ENCODE results near the gene RHOBTB1.
"Not testable (repeated sequence)": the region's sequence is repeated elsewhere in the genome, so short reads cannot be mapped to it uniquely, and the experiment has no call there.

Gene RHOBTB1

GRCh38 chr10:60911216-60911615, 32.8 kb downstream of the RHOBTB1 start:
- H3K9me3 Mint-ChIP-seq (ENCODE audit: low read depth): no peaks in the 10 kb centered on the region
- no peak overlapping the region for H3K4me3 Mint-ChIP-seq
- peaks cover 2% of the 10 kb centered on the region for H3K4me1 Mint-ChIP-seq (ENCODE audit: low read depth)
- peaks cover 3% of the 10 kb centered on the region for H3K27me3 Mint-ChIP-seq
- no peak overlapping the region for H3K27ac Mint-ChIP-seq
- no peaks in the 10 kb centered on the region for H3K36me3 Mint-ChIP-seq

- Mint-ChIP-seq H3K36me3 (no peaks in the 10 kb centered on the region), H3K27me3 (peaks cover 3% of the 10 kb centered on the region), H3K4me1 (ENCODE audit: low read depth) (peaks cover 2% of the 10 kb centered on the region), H3K4me3 (no peak overlapping the region), H3K9me3 (ENCODE audit: low read depth) (no peaks in the 10 kb centered on the region), H3K27ac (no peak overlapping the region)
Observed at GRCh38 chr10:60910543-60910942, 33.4 kb downstream of the RHOBTB1 start.

DNA sequence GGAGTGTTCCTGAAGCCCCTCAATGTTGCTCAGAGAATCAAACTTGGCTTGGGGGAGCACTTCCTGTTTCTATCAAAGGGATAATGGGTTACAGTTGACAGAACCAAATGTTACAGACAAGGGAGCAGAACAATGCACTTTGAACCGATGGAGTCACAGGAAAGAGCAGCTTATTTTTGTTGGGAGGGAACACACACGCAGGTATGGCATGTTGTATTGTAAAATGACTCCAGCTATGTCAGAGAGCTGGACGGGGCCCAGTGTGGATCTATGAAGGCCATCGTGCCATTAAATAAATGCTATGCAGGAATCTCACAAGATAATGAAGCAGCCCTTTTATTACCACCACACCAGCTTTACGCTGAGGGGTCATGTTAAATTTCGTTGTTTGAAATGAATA, 35.1 kb downstream of the RHOBTB1 start:
- H3K9me3 Mint-ChIP-seq (ENCODE audit: low read depth): no peaks in the 10 kb centered on the region
- H3K4me1 Mint-ChIP-seq (ENCODE audit: low read depth): peaks cover 2% of the 10 kb centered on the region
- no peak overlapping the region for H3K4me3 Mint-ChIP-seq
- no peaks in the 10 kb centered on the region for H3K36me3 Mint-ChIP-seq
- H3K27me3 Mint-ChIP-seq: peaks cover 2% of the 10 kb centered on the region
- no peak overlapping the region for H3K27ac Mint-ChIP-seq

DNA sequence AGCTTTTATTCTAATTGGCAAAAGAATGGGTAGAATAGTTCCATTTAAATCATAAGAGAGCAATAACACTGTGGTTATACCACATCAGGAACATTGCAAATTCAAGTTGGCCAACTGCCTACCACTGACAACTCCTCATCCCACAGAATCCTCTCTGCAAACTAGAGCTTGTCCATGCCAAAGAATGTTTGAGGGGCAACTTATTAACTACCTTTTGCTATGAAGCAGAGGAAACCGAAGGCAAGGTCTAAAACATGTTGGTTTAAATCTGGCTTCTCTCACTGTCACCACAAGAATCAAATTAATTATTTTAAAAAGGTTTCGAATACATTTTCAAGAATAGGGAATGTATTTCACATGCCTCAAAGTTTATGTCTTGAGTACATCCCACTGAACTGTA, 36.0 kb downstream of the RHOBTB1 start:
- Mint-ChIP-seq H3K27me3 (no peaks in the 10 kb centered on the region), H3K4me3 (no peak overlapping the region), H3K4me1 (ENCODE audit: low read depth) (peaks cover 2% of the 10 kb centered on the region), H3K36me3 (no peaks in the 10 kb centered on the region), H3K9me3 (ENCODE audit: low read depth) (no peaks in the 10 kb centered on the region), H3K27ac (no peak overlapping the region)

DNA sequence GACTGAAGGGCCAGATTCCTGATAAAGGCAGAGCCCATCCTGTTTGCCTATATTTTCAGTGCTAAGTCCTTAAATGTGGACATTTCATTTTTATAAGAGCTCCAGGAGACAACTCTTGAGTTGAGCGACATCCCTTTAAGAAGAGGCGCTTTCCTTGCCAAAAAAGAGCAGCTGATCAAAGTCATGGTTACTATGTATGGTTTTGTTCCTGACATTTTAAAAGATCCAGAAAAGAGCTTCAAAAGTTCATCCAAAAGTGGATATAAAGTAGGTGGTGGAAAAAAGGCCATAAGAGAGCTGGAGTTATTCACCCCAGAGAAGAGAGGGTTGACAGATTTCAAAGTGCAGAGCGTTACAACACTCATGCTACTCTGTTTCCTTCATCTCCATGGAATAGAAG, 36.7 kb downstream of the RHOBTB1 start:
- no peaks in the 10 kb centered on the region for H3K27me3 Mint-ChIP-seq
- H3K4me3 Mint-ChIP-seq: no peak overlapping the region
- H3K36me3 Mint-ChIP-seq: no peaks in the 10 kb centered on the region
- peaks cover 2% of the 10 kb centered on the region for H3K4me1 Mint-ChIP-seq (ENCODE audit: low read depth)
- no peak overlapping the region for H3K27ac Mint-ChIP-seq
- H3K9me3 Mint-ChIP-seq (ENCODE audit: low read depth): no peaks in the 10 kb centered on the region

- H3K36me3 Mint-ChIP-seq; H3K4me1 Mint-ChIP-seq (ENCODE audit: low read depth); H3K4me3 Mint-ChIP-seq; H3K27ac Mint-ChIP-seq; H3K27me3 Mint-ChIP-seq; H3K9me3 Mint-ChIP-seq (ENCODE audit: low read depth): not testable (repeated sequence)
Observed at GRCh38 chr10:60906825-60907224, 37.2 kb downstream of the RHOBTB1 start.

DNA sequence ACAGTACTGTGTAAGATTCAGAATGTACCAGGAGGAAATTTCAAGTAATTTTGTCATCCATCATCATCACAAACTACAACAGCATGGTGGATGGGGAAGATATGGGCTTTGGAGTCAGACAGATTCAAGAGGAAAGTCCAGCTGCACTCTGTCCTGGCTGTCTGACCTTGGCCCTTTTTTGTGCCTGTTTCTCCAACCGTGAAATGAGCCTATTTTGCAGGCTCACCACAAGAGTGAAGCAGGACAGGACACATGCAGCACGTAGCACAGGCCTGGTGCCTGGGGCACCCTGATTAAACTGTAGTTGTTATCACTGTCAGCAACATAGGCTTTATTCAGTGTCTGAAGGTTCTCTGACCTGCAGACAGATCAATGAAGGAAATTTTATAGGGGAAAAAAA, 37.6 kb downstream of the RHOBTB1 start:
- H3K4me3 Mint-ChIP-seq: no peak overlapping the region

DNA sequence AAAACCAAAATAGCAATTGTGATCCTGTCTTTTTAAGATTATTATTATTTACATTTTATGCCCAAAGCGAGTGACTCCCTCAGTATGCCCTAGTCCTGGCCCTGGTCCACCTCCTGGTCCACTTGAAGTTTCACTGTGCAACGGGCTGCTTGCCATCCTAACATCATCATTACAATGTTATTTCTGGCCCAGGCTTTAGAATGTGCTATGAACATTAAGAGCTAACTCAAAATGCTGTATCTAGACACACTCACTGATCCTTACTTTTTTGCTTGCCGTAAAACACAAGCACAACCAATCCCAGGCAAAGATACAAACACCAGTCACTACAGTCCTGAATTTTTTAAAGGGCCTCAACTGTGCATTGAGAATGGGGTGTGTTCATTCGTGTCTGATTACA, 38.4 kb downstream of the RHOBTB1 start:
- Mint-ChIP-seq H3K27ac (no peak overlapping the region), H3K27me3 (no peaks in the 10 kb centered on the region), H3K4me1 (ENCODE audit: low read depth) (no peaks in the 10 kb centered on the region), H3K4me3 (no peak overlapping the region), H3K36me3 (no peaks in the 10 kb centered on the region), H3K9me3 (ENCODE audit: low read depth) (no peaks in the 10 kb centered on the region)

More for the DNA sequence above, 37.6 kb downstream of the RHOBTB1 start:
- no peak overlapping the region for H3K27ac Mint-ChIP-seq
- H3K36me3 Mint-ChIP-seq: no peaks in the 10 kb centered on the region
- H3K4me1 Mint-ChIP-seq (ENCODE audit: low read depth): peaks cover 2% of the 10 kb centered on the region
- H3K9me3 Mint-ChIP-seq (ENCODE audit: low read depth): no peaks in the 10 kb centered on the region
- H3K27me3 Mint-ChIP-seq: no peaks in the 10 kb centered on the region

DNA sequence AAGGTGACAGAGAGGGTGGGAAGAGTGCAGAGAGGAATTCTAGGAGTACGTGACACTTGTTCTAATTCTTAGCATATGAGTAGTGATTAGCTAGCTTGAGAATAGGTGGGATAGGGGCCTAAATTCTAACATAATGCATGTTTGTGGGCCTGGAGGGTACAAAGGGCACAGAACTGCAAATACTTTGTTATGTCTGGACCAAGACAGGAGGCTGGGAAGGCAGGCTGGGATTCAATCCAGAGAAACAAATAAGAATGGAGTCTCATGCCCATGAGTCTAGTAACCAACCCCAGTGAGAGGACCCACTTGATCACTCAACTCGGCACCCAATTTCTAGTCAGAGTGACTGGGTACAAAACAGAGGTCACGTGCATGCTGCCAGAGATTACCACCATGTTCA, 40.9 kb downstream of the RHOBTB1 start:
- Mint-ChIP-seq H3K27ac (no peak overlapping the region), H3K36me3 (no peaks in the 10 kb centered on the region), H3K9me3 (ENCODE audit: low read depth) (no peaks in the 10 kb centered on the region), H3K4me1 (ENCODE audit: low read depth) (no peaks in the 10 kb centered on the region), H3K27me3 (no peaks in the 10 kb centered on the region), H3K4me3 (no peak overlapping the region)

DNA sequence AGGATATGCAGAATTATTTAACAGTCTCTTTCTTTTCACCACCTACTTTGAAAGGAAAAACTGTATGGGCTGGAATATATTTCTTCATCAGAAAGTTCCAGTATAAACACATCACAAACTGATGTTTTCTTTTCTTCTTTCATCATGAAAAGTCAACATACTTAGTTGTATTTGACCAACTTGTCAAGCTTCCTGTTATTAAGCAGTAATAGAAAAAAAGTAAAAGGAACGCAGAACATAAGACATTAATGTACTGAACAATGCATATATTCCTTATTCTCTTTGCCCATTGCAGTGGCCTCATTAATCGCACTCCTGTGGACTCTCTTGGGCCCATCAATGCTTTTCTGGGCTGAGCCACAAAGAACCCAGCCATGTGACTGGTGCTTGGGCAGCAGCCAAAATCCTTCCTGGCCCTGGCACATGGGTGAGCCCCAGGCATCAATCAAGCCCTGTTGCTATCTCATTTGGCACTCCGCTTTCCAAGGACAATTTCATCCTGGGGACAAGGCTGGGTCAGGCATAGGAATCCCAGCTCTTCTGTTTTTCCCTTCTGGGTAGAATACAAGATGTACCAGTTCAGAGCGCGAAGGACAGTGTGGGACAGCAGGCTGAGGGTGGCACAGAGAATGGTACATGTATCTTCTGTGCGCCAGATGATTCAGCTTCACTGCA, 42.3 kb downstream of the RHOBTB1 start:
- Mint-ChIP-seq H3K27me3 (no peaks in the 10 kb centered on the region), H3K9me3 (ENCODE audit: low read depth) (no peaks in the 10 kb centered on the region), H3K27ac (no peak overlapping the region), H3K4me3 (no peak overlapping the region), H3K36me3 (no peaks in the 10 kb centered on the region), H3K4me1 (ENCODE audit: low read depth) (no peaks in the 10 kb centered on the region)

- no peak overlapping the region for H3K27ac Mint-ChIP-seq
- no peaks in the 10 kb centered on the region for H3K27me3 Mint-ChIP-seq
- H3K4me3 Mint-ChIP-seq: no peak overlapping the region
- no peaks in the 10 kb centered on the region for H3K9me3 Mint-ChIP-seq (ENCODE audit: low read depth)
- H3K4me1 Mint-ChIP-seq (ENCODE audit: low read depth): no peaks in the 10 kb centered on the region
- no peaks in the 10 kb centered on the region for H3K36me3 Mint-ChIP-seq
Observed at GRCh38 chr10:60899266-60899665, 44.7 kb downstream of the RHOBTB1 start.

DNA sequence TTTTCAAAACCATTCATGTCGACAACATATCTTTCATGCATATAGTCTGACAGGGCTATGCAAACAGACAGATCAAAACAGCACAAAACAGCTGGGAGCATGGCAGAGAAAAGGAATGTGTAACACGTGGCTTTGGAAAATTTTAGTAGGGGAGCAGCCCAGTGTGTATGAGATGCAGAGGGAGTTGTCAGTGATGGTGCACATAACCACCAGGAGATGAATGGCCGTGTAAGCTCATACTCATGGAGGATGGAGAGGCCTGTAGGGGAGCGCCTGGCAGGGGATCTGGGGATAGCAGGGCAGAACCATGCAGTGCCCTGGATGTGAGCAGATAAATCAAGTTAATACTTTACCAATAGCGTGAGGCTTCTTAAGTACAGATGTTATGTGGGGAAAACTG, 45.7 kb downstream of the RHOBTB1 start:
- Mint-ChIP-seq H3K4me1 (ENCODE audit: low read depth) (no peaks in the 10 kb centered on the region), H3K27me3 (peaks cover 1% of the 10 kb centered on the region), H3K4me3 (no peak overlapping the region), H3K36me3 (no peaks in the 10 kb centered on the region), H3K27ac (no peak overlapping the region), H3K9me3 (ENCODE audit: low read depth) (no peaks in the 10 kb centered on the region)

GRCh38 chr10:60896810-60897209, 47.2 kb downstream of the RHOBTB1 start:
- Mint-ChIP-seq H3K4me1 (ENCODE audit: low read depth) (no peaks in the 10 kb centered on the region), H3K4me3 (no peak overlapping the region), H3K27me3 (peaks cover 1% of the 10 kb centered on the region), H3K36me3 (no peaks in the 10 kb centered on the region), H3K27ac (no peak overlapping the region), H3K9me3 (ENCODE audit: low read depth) (no peaks in the 10 kb centered on the region)

GRCh38 chr10:60896033-60896432, 48.0 kb downstream of the RHOBTB1 start:
- no peaks in the 10 kb centered on the region for H3K36me3 Mint-ChIP-seq
- H3K27me3 Mint-ChIP-seq: peaks cover 1% of the 10 kb centered on the region
- no peaks in the 10 kb centered on the region for H3K9me3 Mint-ChIP-seq (ENCODE audit: low read depth)
- no peak overlapping the region for H3K4me3 Mint-ChIP-seq
- H3K4me1 Mint-ChIP-seq (ENCODE audit: low read depth): no peaks in the 10 kb centered on the region
- H3K27ac Mint-ChIP-seq: no peak overlapping the region

GRCh38 chr10:60894786-60895185, 49.2 kb downstream of the RHOBTB1 start:
- Mint-ChIP-seq H3K27ac (no peak overlapping the region), H3K9me3 (ENCODE audit: low read depth) (no peaks in the 10 kb centered on the region), H3K4me1 (ENCODE audit: low read depth) (no peaks in the 10 kb centered on the region), H3K27me3 (peaks cover 1% of the 10 kb centered on the region), H3K36me3 (no peaks in the 10 kb centered on the region), H3K4me3 (no peak overlapping the region)

DNA sequence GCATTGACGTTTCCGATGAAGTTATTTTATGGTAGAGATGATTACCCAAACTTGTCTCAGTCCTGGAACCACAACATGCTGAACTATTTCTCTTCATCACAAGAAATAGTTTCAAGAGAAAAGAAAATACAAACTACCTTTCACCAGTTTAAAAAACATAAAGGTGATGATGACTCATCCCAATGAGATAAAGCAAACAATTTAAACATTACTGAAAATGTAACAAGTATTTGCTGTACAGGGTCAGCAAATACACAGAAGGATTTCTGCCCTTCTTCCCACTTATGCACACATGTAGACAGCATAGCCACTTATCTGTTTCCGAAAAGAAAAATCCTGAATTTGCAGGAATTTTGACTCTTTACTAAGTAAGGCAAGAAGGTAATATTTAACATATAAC, 50.8 kb downstream of the RHOBTB1 start:
- H3K27me3 Mint-ChIP-seq: peaks cover 1% of the 10 kb centered on the region
- H3K27ac Mint-ChIP-seq: no peak overlapping the region
- no peak overlapping the region for H3K4me3 Mint-ChIP-seq
- no peaks in the 10 kb centered on the region for H3K4me1 Mint-ChIP-seq (ENCODE audit: low read depth)
- no peaks in the 10 kb centered on the region for H3K36me3 Mint-ChIP-seq
- H3K9me3 Mint-ChIP-seq (ENCODE audit: low read depth): no peaks in the 10 kb centered on the region
